ENCODE measurements around the gene DUS1L. TPM values are rescaled to one million over a fixed set of nuclear protein-coding genes. Genes with fewer than 3 reads are reported as not detected.

The DUS1L gene
- total and polyA plus RNA-seq, 4 donors = 40.0 to 179 (median 100.0) TPM

DNA sequence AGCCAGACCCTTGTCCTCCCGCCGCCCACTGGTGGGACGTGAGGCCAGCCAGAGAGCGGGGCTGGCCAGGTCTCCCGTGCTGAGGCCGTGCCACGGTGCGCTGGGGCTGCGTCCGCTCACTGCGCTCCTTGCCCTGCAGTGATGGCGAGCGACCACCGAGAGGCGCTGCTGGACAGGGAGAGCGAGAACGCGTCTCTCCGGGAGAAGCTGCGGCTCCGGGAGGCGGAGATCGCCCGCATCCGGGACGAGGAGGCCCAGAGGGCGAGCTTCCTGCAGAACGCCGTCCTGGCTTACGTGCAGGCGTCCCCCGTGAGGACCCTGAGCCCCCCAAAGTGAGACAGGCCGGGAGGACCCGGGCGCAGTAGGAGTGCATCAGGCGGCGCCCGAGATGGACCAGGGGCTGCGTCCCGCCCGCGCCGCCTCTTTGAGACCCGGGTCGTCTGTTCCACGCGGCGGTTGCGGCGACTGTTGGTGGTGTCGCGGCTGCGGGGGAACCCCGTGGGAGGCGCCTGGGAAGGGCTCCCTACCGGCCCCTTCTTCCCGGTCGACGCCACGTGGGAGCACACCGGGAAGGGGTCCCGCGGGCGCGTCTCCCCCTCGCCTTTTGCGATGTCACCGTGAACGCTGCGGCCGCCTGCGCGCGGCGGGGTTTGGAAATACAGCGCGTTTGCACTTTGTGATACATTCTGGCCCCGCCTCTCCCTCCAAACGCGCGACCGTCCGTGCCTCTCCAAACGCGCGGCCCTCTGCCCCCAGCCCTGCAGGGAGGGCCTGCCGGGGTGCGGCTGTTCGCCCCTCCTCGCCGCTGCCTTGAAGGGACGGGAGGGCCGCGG lies 34.9 kb downstream of the DUS1L start:
- Histone ChIP-seq H3K27me3 (ENCODE audit: control insufficient read depth in 3 of 3, insufficient read depth in 3 of 3, low read length in 2 of 3) (no peaks in the 10 kb centered on the region), H3K36me3 (ENCODE audit: control insufficient read depth in 4 of 4, insufficient read depth in 4 of 4, low read length in 4 of 4) (peaks cover 0 to 4% (median 2%) of the 10 kb centered on the region in 4 donors), H3K4me1 (ENCODE audit: control insufficient read depth in 5 of 5, insufficient read depth in 5 of 5, low read length in 5 of 5) (peaks cover 0 to 15% (median 0%) of the 10 kb centered on the region in 5 donors), H3K4me3 (peak overlapping the region; percentile 30), H3K9me3 (ENCODE audit: control insufficient read depth in 4 of 4, insufficient read depth in 3 of 4, low read length in 3 of 4) (no peaks in the 10 kb centered on the region), H3K27ac (ENCODE audit: low read depth in 1 of 2, low read length in 1 of 2) (no peak overlapping the region), H3K9ac (ENCODE audit: insufficient read depth in 1 of 2, low read length in 2 of 2) (no peak overlapping the region)
- WGBS, 2 donors = 1% methylated on average over 82 to 94 of the region's 94 CpGs
- peak; percentile 87 for ATAC-seq (ENCODE audit: insufficient read depth, low FRiP score)
- peak; percentile 75 to 87 (median 84) for DNase-seq
- TF ChIP-seq, protein P1, sequence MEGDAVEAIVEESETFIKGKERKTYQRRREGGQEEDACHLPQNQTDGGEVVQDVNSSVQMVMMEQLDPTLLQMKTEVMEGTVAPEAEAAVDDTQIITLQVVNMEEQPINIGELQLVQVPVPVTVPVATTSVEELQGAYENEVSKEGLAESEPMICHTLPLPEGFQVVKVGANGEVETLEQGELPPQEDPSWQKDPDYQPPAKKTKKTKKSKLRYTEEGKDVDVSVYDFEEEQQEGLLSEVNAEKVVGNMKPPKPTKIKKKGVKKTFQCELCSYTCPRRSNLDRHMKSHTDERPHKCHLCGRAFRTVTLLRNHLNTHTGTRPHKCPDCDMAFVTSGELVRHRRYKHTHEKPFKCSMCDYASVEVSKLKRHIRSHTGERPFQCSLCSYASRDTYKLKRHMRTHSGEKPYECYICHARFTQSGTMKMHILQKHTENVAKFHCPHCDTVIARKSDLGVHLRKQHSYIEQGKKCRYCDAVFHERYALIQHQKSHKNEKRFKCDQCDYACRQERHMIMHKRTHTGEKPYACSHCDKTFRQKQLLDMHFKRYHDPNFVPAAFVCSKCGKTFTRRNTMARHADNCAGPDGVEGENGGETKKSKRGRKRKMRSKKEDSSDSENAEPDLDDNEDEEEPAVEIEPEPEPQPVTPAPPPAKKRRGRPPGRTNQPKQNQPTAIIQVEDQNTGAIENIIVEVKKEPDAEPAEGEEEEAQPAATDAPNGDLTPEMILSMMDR (IDR thresholded peaks at IDR 0.05; ENCODE audit: control extremely low read depth, extremely low read depth) = peak; percentile 98

DNA sequence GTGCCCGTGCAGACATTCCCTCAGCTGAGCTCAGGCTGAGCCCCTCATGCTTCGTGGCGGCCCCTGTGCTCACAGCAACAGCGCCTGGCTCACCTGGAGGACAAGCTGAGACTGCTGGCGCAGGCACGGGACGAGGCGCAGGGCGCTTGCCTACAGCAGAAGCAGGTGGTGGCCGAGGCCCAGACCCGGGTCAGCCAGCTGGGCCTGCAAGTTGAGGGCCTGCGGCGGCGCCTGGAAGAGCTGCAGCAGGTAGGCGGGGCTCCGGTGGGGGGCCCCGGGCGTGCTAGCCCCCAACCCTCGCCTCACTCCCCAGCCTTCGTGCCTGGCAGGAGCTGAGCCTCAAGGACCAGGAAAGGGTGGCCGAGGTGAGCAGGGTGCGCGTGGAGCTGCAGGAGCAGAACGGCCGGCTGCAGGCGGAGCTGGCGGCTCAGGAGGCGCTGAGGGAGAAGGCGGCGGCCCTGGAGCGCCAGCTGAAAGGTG lies 35.6 kb downstream of the DUS1L start:
- H3K9ac ChIP-seq (ENCODE audit: insufficient read depth in 1 of 2, low read length in 2 of 2) = no peak overlapping the region
- peaks cover 0 to 15% (median 0%) of the 10 kb centered on the region in 5 donors for H3K4me1 ChIP-seq (ENCODE audit: control insufficient read depth in 5 of 5, insufficient read depth in 5 of 5, low read length in 5 of 5)
- no peak for DNase-seq
- no peak overlapping the region for H3K4me3 ChIP-seq
- TF ChIP-seq, protein P1 (IDR thresholded peaks at IDR 0.05; ENCODE audit: control extremely low read depth, extremely low read depth) = no peak
- H3K27me3 ChIP-seq (ENCODE audit: control insufficient read depth in 3 of 3, insufficient read depth in 3 of 3, low read length in 2 of 3) = no peaks in the 10 kb centered on the region
- H3K27ac ChIP-seq (ENCODE audit: low read depth in 1 of 2, low read length in 1 of 2) = no peak overlapping the region
- ATAC-seq (ENCODE audit: insufficient read depth, low FRiP score) = no peak
- H3K36me3 ChIP-seq (ENCODE audit: control insufficient read depth in 4 of 4, insufficient read depth in 4 of 4, low read length in 4 of 4) = peaks cover 0 to 3% (median under 1%) of the 10 kb centered on the region in 4 donors
- H3K9me3 ChIP-seq (ENCODE audit: control insufficient read depth in 4 of 4, insufficient read depth in 3 of 4, low read length in 3 of 4) = no peaks in the 10 kb centered on the region
- 67% methylated on average over 26 to 31 of the region's 31 CpGs for WGBS, 2 donors

DNA sequence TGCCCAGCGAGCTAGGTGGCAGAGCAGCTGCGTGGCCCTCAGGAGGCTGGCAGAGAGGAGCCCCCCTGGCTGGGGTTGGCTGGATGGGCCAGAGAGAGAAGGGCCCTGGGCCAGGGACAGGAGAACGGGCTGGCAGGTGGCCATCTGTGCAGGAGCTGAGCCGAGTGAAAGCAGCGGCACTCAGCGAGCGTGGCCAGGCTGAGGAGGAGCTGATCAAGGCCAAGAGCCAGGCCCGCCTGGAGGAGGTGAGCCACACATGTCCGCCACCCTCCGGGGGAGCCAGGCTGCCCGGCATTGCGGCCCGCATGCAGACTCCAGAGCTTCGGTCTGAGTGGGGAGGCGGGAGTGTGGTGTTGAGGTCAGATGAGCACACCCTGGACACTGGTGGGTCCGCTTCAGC lies 36.2 kb downstream of the DUS1L start:
- no peaks in the 10 kb centered on the region for H3K27me3 ChIP-seq (ENCODE audit: control insufficient read depth in 3 of 3, insufficient read depth in 3 of 3, low read length in 2 of 3)
- ATAC-seq (ENCODE audit: insufficient read depth, low FRiP score) (no peak), DNase-seq (no peak)
- TF ChIP-seq, protein P1 (IDR thresholded peaks at IDR 0.05; ENCODE audit: control extremely low read depth, extremely low read depth) = no peak
- H3K4me3 ChIP-seq = no peak overlapping the region
- peaks cover 0 to 15% (median 4%) of the 10 kb centered on the region in 5 donors for H3K4me1 ChIP-seq (ENCODE audit: control insufficient read depth in 5 of 5, insufficient read depth in 5 of 5, low read length in 5 of 5)
- WGBS, 2 donors = 95 to 99% methylated on average over 16 of the region's 16 CpGs
- no peak overlapping the region for H3K9ac ChIP-seq (ENCODE audit: insufficient read depth in 1 of 2, low read length in 2 of 2)
- no peaks in the 10 kb centered on the region for H3K9me3 ChIP-seq (ENCODE audit: control insufficient read depth in 4 of 4, insufficient read depth in 3 of 4, low read length in 3 of 4)
- H3K36me3 ChIP-seq (ENCODE audit: control insufficient read depth in 4 of 4, insufficient read depth in 4 of 4, low read length in 4 of 4) = peaks cover 0 to 3% (median under 1%) of the 10 kb centered on the region in 4 donors
- no peak overlapping the region for H3K27ac ChIP-seq (ENCODE audit: low read depth in 1 of 2, low read length in 1 of 2)

Measured in lung (tissue), 12 donors.